ENCODE results near the gene GPHN.

GPHN gene

GRCh38 chr14:67167420-67168109 is 659.6 kb downstream of the GPHN start:
- DNase-seq (ENCODE audit: low spot score) = no peak

- DNase-seq (ENCODE audit: low spot score) = no peak
Observed at GRCh38 chr14:67168110-67168441, 660.1 kb downstream of the GPHN start.

- no peak for DNase-seq (ENCODE audit: low spot score)
Observed at GRCh38 chr14:67170660-67171059, 662.7 kb downstream of the GPHN start.

- no peak for DNase-seq (ENCODE audit: low spot score)
Observed at GRCh38 chr14:67172056-67172455, 664.1 kb downstream of the GPHN start.

GRCh38 chr14:67172520-67172919 is 664.6 kb downstream of the GPHN start:
- DNase-seq (ENCODE audit: low spot score) = no peak

GRCh38 chr14:67173719-67174118 is 665.8 kb downstream of the GPHN start:
- DNase-seq (ENCODE audit: low spot score) = no peak

- no peak for DNase-seq (ENCODE audit: low spot score)
Observed at GRCh38 chr14:67186172-67186768, 678.3 kb downstream of the GPHN start.

GRCh38 chr14:67186789-67187584 is 679.0 kb downstream of the GPHN start:
- peak; percentile 86 for DNase-seq (ENCODE audit: low spot score)

GRCh38 chr14:67187826-67188225 is 679.9 kb downstream of the GPHN start:
- DNase-seq (ENCODE audit: low spot score) = peak; percentile 12

GRCh38 chr14:67188326-67188725 is 680.4 kb downstream of the GPHN start:
- DNase-seq (ENCODE audit: low spot score) = no peak

GRCh38 chr14:67191768-67192290 is 683.9 kb downstream of the GPHN start:
- DNase-seq (ENCODE audit: low spot score) = no peak

- DNase-seq (ENCODE audit: low spot score) = no peak
Observed at GRCh38 chr14:67192366-67192765, 684.4 kb downstream of the GPHN start.

- DNase-seq (ENCODE audit: low spot score) = no peak
Observed at GRCh38 chr14:67195279-67195678, 687.3 kb downstream of the GPHN start.

GRCh38 chr14:67199016-67199415 is 691.1 kb downstream of the GPHN start:
- DNase-seq (ENCODE audit: low spot score) = no peak

GRCh38 chr14:67207810-67208209 is 699.9 kb downstream of the GPHN start:
- DNase-seq (ENCODE audit: low spot score) = no peak

GRCh38 chr14:67218126-67218525 is 710.2 kb downstream of the GPHN start:
- no peak for DNase-seq (ENCODE audit: low spot score)

GRCh38 chr14:67221248-67221981 is 713.5 kb downstream of the GPHN start:
- no peak for DNase-seq (ENCODE audit: low spot score)

- DNase-seq (ENCODE audit: low spot score) = no peak
Observed at GRCh38 chr14:67221982-67222328, 714.0 kb downstream of the GPHN start.

GRCh38 chr14:67225523-67225922 is 717.6 kb downstream of the GPHN start:
- DNase-seq (ENCODE audit: low spot score) = no peak

GRCh38 chr14:67228325-67228984 is 720.5 kb downstream of the GPHN start:
- DNase-seq (ENCODE audit: low spot score) = peak; percentile 53
